LNCAP (cell line): Measurements from ENCODE around the gene COL11A1.

Experiments used
- TF ChIP-seq, protein P1 (sequence below): fragments of 450-650 bp; IDR thresholded peaks from 2 replicates; pipeline ENCODE4 v1.5.1; 2017; ENCODE audit warnings: mild to moderate bottlenecking

Gene COL11A1

DNA sequence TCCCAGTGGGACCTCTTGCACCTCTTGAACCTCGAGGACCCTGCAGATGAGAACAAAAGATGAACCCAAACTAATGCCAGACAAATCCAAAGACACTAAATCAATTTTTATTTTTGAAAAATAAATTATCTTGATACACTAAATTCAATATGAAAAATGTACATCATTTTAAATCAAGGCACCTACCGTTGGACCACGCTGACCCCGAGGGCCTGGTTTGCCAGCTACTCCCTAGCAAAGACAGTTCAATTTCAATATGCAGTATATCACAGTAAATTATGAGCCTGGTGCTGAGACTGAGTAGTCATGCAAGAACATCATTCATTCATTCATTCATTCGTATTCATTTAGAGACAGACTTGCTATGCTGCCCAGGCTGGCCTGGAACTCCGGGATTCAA is 129.4 kb downstream of the COL11A1 start:
- TF ChIP-seq, protein P1, sequence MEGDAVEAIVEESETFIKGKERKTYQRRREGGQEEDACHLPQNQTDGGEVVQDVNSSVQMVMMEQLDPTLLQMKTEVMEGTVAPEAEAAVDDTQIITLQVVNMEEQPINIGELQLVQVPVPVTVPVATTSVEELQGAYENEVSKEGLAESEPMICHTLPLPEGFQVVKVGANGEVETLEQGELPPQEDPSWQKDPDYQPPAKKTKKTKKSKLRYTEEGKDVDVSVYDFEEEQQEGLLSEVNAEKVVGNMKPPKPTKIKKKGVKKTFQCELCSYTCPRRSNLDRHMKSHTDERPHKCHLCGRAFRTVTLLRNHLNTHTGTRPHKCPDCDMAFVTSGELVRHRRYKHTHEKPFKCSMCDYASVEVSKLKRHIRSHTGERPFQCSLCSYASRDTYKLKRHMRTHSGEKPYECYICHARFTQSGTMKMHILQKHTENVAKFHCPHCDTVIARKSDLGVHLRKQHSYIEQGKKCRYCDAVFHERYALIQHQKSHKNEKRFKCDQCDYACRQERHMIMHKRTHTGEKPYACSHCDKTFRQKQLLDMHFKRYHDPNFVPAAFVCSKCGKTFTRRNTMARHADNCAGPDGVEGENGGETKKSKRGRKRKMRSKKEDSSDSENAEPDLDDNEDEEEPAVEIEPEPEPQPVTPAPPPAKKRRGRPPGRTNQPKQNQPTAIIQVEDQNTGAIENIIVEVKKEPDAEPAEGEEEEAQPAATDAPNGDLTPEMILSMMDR = no peak

DNA sequence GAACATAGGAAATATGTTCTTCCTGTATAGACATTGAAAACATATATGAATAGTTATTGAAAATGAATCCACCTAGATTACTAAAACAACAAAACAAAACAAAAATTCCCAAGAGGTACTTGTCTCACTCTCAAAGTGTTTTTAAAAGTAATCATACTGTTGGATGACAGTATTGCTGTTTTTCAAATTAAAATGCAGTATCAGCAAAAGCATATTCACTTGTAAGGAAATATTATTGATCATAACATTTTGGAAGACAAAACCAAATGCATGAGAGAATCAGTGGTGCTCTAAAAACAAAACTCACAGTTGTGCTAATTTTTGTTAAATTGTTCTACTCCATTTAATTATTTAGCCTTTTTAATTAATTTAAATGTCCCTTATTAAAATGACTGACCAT is 131.0 kb downstream of the COL11A1 start:
- TF ChIP-seq, protein P1 = no peak

DNA sequence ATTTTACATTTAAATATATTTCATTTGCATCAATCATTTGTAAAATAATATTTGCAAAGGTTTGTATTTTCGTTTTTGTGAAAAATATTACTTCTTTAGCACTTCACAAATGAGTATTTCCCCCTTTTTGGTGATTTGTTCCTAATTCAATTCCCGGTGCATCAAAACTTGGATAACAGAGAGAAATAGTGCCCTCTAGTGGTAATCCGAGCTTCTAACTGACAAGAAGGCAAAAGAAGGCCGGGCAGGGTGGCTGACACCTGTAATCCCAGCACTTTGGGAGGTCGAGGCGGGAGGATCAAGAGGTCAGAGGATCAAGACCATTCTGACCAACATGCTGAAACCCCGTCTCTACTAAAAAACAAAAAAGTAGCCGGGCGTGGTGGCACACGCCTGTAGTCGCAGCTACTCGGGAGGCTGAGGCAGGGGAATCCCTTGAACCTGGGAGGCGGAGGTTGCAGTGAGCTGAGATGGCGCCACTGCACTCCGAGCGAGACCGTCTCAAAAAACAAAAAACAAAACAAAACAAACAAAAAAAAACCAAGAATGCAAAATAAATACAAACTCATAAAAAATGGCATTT is 137.7 kb downstream of the COL11A1 start:
- TF ChIP-seq, protein P1 = peak; percentile 79

DNA sequence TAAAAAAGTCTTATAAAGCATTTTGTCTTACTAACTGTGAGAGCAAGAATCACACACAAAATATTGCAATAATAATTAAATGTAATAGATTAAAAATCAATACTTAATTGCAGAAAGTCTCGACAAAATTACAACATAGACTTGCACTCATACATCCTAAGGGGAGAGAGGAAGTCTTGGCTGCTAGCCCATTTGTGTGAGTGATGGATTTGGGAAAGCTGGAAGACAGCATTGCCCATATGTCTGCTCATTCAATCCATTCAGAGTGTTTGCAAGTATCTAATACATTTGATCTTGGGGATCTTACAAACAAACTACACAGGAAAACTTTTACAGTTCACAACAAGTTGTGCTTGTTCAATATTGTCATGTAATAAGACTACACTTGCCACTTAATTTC is 140.5 kb downstream of the COL11A1 start:
- TF ChIP-seq, protein P1 = no peak

DNA sequence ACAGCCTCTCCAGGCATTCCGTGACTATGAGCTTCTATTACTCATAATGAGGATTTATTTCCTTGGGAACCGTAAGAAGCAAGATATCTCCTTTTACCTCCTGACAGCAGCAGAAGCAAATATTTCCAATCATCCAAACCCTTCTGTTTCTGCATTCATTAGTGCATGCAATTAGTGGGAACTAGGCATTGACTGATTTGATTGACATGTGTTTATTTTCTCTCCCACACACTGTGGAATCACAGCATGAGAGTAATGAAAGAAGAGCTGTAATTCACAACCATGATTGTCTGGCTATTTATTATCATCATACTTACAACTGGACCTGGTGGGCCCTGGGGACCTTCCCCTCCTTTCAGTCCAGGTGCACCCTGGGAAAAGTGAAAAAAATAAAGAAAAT is 146.8 kb downstream of the COL11A1 start:
- TF ChIP-seq, protein P1 = no peak

DNA sequence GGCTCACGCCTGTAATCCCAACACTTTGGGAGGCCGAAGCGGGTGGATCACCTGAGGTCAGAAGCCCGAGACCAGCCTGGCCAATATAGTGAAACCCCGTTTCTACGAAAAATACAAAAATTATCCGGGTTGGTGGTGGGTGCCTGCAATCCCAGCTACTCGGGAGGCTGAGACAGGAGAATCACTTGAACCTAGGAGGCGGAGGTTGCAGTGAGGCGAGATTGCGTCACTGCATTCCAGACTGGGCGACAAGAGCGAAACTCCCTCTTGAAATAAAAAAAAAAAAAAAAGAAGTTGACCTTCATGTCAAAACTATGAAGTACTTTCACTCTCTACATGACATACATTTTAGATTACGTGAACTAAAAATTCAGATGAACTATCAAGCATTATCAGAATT is 153.7 kb downstream of the COL11A1 start:
- TF ChIP-seq, protein P1 = no peak

DNA sequence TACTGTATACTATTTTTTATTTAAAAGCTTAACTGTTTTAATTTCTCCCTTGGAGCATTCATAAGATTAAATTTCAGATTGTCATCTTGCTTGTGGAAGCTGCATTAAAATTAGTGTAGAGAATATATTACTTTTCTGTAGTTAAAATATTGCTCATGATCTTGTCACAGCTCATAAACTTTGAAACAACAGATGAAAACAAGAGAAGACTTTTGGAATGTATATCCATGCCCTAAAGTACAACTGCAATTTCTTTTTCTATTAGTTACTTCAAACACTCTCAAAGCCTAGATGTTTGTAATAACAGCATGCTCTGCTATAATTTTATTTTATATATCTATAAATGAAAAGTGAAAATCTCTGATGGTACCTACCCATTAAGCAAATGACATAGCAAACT is 155.9 kb downstream of the COL11A1 start:
- TF ChIP-seq, protein P1 = no peak

DNA sequence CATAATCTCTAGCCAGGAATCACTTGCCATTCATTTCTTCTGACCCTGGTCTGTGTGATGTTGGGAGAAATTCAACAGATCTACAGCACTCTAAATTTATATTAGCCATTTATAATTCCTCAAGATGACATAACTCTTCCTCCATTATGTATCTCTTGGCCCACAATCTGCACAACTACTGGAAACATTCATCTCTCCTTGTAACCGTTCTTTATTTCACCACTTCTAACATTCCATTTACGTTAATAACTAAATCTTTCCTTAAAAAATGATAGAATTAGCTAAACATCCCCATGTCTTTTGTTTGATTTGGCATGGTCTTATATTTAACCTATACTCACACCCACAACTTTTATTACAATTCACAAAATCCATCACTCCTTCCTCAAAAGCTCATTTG is 166.0 kb downstream of the COL11A1 start:
- TF ChIP-seq, protein P1 = no peak
